A549 (cell line): ENCODE data around the gene TRIM28. TPM values are rescaled to one million over a fixed set of nuclear protein-coding genes. Genes with fewer than 3 reads are reported as not detected.

Experiments used
- ATAC-seq, 2 experiments: fragments of 200-7000 bp in 1 of 2; fragments of >200 bp in 1 of 2; cut with Nextera tagmentation in 1 of 2; cut with Tn5 transposase in 1 of 2; 3 replicates each; pipeline versions ENCODE4 v1.8.0 to v1.9.1; 2018 to 2020; ENCODE audit warnings: mild to moderate bottlenecking in 1 of 2, moderate library complexity in 1 of 2
- CTCF ChIA-PET: fragments of 300-600 bp; sonication (Branson Sonifier 250); formaldehyde crosslinking; extraction: SDS; loops from one replicate; lab custom pipeline; 2021; ENCODE audit warnings: antibody characterized with exemption, inconsistent platforms; lab: Yijun Ruan, JAX
- POLR2A ChIA-PET: fragments of 350-600 bp; formaldehyde crosslinking; extraction: SDS; loops from one replicate; lab custom pipeline; 2021; ENCODE audit warnings: antibody characterized with exemption, inconsistent platforms; lab: Yijun Ruan, JAX
- DNase-seq, 2 experiments: peaks; one replicate each; pipeline versions ENCODE4 v3.0.0 to v3.0.0-alpha.2; 2011 to 2016; ENCODE audit warnings: low read depth in 1 of 2, low spot score in 1 of 2
- FAIRE-seq: peaks from 2 replicates; lab custom pipeline; 2011; peaks lifted over from hg19 to GRCh38; lab: Jason Lieb, UNC
- H3K27ac ChIP-seq, 2 experiments: fragments of >200 bp; sonication (Bioruptor Twin); formaldehyde crosslinking; 3 replicates each; pipeline ENCODE4 v1.5.1; 2016 to 2017
- H3K4me1 ChIP-seq: fragments of >200 bp; sonication (Bioruptor Twin); formaldehyde crosslinking; 3 replicates; pipeline ENCODE4 v1.6.1; 2016
- H3K4me2 ChIP-seq: fragments of >200 bp; sonication (Bioruptor Twin); formaldehyde crosslinking; 3 replicates; pipeline ENCODE4 v1.6.1; 2016
- H3K4me3 ChIP-seq: fragments of >200 bp; sonication (Bioruptor Twin); formaldehyde crosslinking; 3 replicates; pipeline ENCODE4 v1.5.1; 2016
- H3K9me3 ChIP-seq: fragments of >200 bp; sonication (Bioruptor Twin); formaldehyde crosslinking; 3 replicates; pipeline ENCODE4 v1.6.1; 2016
- CBX2 ChIP-seq: fragments of 200-600 bp; sonication (generic); IDR thresholded peaks from 2 replicates; pipeline ENCODE4 v1.6.1; 2016; ENCODE audit warnings: low read depth, mild to moderate bottlenecking, borderline replicate concordance
- CEBPB ChIP-seq, 2 experiments: fragments of >200 bp in 1 of 2; sonication (Bioruptor Twin) in 1 of 2; formaldehyde crosslinking in 1 of 2; IDR thresholded peaks; 2 replicates each; pipeline ENCODE4 v1.6.1; 2012 to 2016
- CHD2 ChIP-seq: fragments of 150-350 bp; IDR thresholded peaks from 2 replicates; pipeline ENCODE4 v1.6.1; 2014; ENCODE audit warnings: low read length; ENCODE audit not compliant: partially characterized antibody
- EP300 ChIP-seq, 2 experiments: fragments of >200 bp; sonication (Bioruptor Twin); formaldehyde crosslinking; IDR thresholded peaks; 2 replicates in 1 of 2; 3 replicates in 1 of 2; pipeline ENCODE4 v1.6.1; 2016 to 2017
- FOSB ChIP-seq: fragments of 250-450 bp; sonication (Bioruptor Pico); IDR thresholded peaks from 2 replicates; pipeline ENCODE4 v1.5.0; 2020; ENCODE audit warnings: mild to moderate bottlenecking, moderate library complexity
- FOXS1 ChIP-seq: fragments of 250-450 bp; sonication (Bioruptor Pico); IDR thresholded peaks from 2 replicates; pipeline ENCODE4 v1.5.0; 2020; ENCODE audit warnings: mild to moderate bottlenecking, moderate library complexity
- GATA3 ChIP-seq: IDR thresholded peaks from 2 replicates; pipeline ENCODE4 v1.6.1; 2012; ENCODE audit warnings: borderline replicate concordance
- HDAC2 ChIP-seq: fragments of 200-600 bp; sonication (generic); IDR thresholded peaks from 2 replicates; pipeline ENCODE4 v1.6.1; 2016
- HOXA7 ChIP-seq: fragments of 250-450 bp; sonication (Bioruptor Pico); IDR thresholded peaks from 2 replicates; pipeline ENCODE4 v1.5.0; 2020; ENCODE audit warnings: mild to moderate bottlenecking, moderate library complexity
- HOXB13 ChIP-seq: fragments of 250-450 bp; sonication (Bioruptor Pico); IDR thresholded peaks from 2 replicates; pipeline ENCODE4 v1.5.0; 2020; ENCODE audit warnings: low read depth, mild to moderate bottlenecking, moderate library complexity
- JUN ChIP-seq, 2 experiments: fragments of >200 bp; sonication (Bioruptor Twin); formaldehyde crosslinking; IDR thresholded peaks; 2 replicates in 1 of 2; 3 replicates in 1 of 2; pipeline ENCODE4 v1.6.1; 2016 to 2017
- JUNB ChIP-seq: fragments of >200 bp; sonication (Bioruptor Twin); formaldehyde crosslinking; IDR thresholded peaks from 2 replicates; pipeline ENCODE4 v1.6.1; 2016
- KDM5A ChIP-seq: fragments of 200-600 bp; sonication (generic); IDR thresholded peaks from 2 replicates; pipeline ENCODE4 v1.6.1; 2016; ENCODE audit warnings: antibody characterized with exemption, mild to moderate bottlenecking
- NFE2L2 ChIP-seq: fragments of 150-350 bp; conservative IDR thresholded peaks from 2 replicates; pipeline ENCODE4 v1.6.1; 2014; ENCODE audit warnings: low read length
- NPAS2 ChIP-seq: fragments of 250-450 bp; sonication (Bioruptor Pico); IDR thresholded peaks from 2 replicates; pipeline ENCODE4 v1.8.0; 2022; ENCODE audit warnings: mild to moderate bottlenecking, moderate library complexity, borderline replicate concordance
- NR3C1 ChIP-seq: fragments of >200 bp; sonication (Bioruptor Twin); formaldehyde crosslinking; IDR thresholded peaks from 3 replicates; pipeline ENCODE4 v1.6.1; 2017
- POLR2AphosphoS2 ChIP-seq: conservative IDR thresholded peaks from 2 replicates; pipeline ENCODE4 v1.6.1; 2012; ENCODE audit warnings: low read length, improper control_type of control experiment, inconsistent platforms
- RARB ChIP-seq: fragments of 250-450 bp; sonication (Bioruptor Pico); IDR thresholded peaks from 2 replicates; pipeline ENCODE4 v1.8.0; 2021; ENCODE audit warnings: mild to moderate bottlenecking, moderate library complexity
- RFX5 ChIP-seq: fragments of 450-650 bp; IDR thresholded peaks from 2 replicates; pipeline ENCODE4 v1.7.1; 2014; ENCODE audit warnings: antibody characterized with exemption, mild to moderate bottlenecking, moderate library complexity
- SREBF2 ChIP-seq: fragments of 450-650 bp; IDR thresholded peaks from 2 replicates; pipeline ENCODE4 v1.6.1; 2014; ENCODE audit warnings: mild to moderate bottlenecking, moderate library complexity
- ZFP36 ChIP-seq: fragments of 450-650 bp; IDR thresholded peaks from 2 replicates; pipeline ENCODE4 v1.6.1; 2014; ENCODE audit warnings: borderline replicate concordance; ENCODE audit not compliant: partially characterized antibody
- ZNF302 ChIP-seq: fragments of 250-450 bp; sonication (Bioruptor Pico); IDR thresholded peaks from 2 replicates; pipeline ENCODE4 v1.9.0; 2021; ENCODE audit warnings: inconsistent platforms, mild to moderate bottlenecking, moderate library complexity
- ZSCAN20 ChIP-seq: fragments of 250-450 bp; sonication (Bioruptor Pico); IDR thresholded peaks from 2 replicates; pipeline ENCODE4 v1.8.0; 2022; ENCODE audit warnings: mild to moderate bottlenecking, moderate library complexity
- WGBS: methylation state at CpG from one replicate; pipeline ENCODE4 v1.1.6; 2017; ENCODE audit errors: missing lambda C conversion rate; 5-methylcytosine and 5-hydroxymethylcytosine counted together
- polyA plus RNA-seq, 4 experiments: library from polyadenylated mRNA; depleted of rRNA in 3 of 4; stranded (reverse); fragments of >200 nt; fragmentation: RNase III in 1 of 4; extraction: RNeasy Plus Mini Kit Qiagen cat#74134 plus additional on column Dnase treatment in 1 of 4; gene quantifications; 2 replicates in 3 of 4; 3 replicates in 1 of 4; pipeline ENCODE4 v1.2.3, GENCODE V29; 2011 to 2017
- TF ChIP-seq, protein P1 (sequence below): fragments of 200-600 bp; sonication (generic); IDR thresholded peaks from 2 replicates; pipeline ENCODE4 v1.6.1; 2016; ENCODE audit warnings: antibody characterized with exemption, mild to moderate bottlenecking, moderate library complexity
- TF ChIP-seq, protein P2 (sequence below): fragments of 150-350 bp; IDR thresholded peaks from 2 replicates; pipeline ENCODE4 v1.6.1; 2014; ENCODE audit warnings: low read depth, mild to moderate bottlenecking, low read length
- TF ChIP-seq, protein P3 (sequence below): IDR thresholded peaks from 2 replicates; pipeline ENCODE4 v1.6.1; 2012
- TF ChIP-seq, protein P4 (sequence below): IDR thresholded peaks from 2 replicates; pipeline ENCODE4 v1.6.1; 2012; ENCODE audit warnings: low read depth, borderline replicate concordance

TRIM28 gene
- polyA plus RNA-seq, 2 of the 4 experiments (the other 2 are of a cell fraction) = 576 to 656 TPM

DNA sequence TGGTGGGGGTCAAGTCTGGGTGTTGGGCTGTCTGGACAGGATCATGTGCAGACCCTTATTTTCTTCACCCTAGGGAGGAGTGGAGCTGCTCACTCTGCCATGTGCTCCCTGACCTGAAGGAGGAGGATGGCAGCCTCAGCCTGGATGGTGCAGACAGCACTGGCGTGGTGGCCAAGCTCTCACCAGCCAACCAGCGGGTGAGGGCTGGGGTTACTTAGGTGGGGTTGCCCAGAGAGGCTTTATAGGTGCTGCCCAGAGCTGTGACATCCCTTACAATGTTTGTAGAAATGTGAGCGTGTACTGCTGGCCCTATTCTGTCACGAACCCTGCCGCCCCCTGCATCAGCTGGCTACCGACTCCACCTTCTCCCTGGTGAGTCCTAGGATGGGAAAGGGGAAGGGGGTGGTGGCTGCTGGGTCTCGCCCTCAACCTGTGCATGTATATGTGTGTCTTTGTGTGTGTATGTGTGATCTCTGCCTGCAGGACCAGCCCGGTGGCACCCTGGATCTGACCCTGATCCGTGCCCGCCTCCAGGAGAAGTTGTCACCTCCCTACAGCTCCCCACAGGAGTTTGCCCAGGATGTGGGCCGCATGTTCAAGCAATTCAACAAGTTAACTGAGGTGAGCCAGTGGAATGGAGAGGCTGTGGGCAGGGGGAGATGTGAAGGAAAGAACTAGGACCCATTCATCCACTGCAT, 5.9 kb downstream of the TRIM28 start:
- no peak overlapping the region for H3K4me2 ChIP-seq
- H3K9me3 ChIP-seq = no peaks in the 10 kb centered on the region
- TF ChIP-seq FOXS1 (CRISPR knock-in tag) = no peak
- TF ChIP-seq HDAC2 = no peak
- no peak for TF ChIP-seq GATA3
- no peak for TF ChIP-seq NPAS2 (CRISPR knock-in tag)
- TF ChIP-seq, protein P1, sequence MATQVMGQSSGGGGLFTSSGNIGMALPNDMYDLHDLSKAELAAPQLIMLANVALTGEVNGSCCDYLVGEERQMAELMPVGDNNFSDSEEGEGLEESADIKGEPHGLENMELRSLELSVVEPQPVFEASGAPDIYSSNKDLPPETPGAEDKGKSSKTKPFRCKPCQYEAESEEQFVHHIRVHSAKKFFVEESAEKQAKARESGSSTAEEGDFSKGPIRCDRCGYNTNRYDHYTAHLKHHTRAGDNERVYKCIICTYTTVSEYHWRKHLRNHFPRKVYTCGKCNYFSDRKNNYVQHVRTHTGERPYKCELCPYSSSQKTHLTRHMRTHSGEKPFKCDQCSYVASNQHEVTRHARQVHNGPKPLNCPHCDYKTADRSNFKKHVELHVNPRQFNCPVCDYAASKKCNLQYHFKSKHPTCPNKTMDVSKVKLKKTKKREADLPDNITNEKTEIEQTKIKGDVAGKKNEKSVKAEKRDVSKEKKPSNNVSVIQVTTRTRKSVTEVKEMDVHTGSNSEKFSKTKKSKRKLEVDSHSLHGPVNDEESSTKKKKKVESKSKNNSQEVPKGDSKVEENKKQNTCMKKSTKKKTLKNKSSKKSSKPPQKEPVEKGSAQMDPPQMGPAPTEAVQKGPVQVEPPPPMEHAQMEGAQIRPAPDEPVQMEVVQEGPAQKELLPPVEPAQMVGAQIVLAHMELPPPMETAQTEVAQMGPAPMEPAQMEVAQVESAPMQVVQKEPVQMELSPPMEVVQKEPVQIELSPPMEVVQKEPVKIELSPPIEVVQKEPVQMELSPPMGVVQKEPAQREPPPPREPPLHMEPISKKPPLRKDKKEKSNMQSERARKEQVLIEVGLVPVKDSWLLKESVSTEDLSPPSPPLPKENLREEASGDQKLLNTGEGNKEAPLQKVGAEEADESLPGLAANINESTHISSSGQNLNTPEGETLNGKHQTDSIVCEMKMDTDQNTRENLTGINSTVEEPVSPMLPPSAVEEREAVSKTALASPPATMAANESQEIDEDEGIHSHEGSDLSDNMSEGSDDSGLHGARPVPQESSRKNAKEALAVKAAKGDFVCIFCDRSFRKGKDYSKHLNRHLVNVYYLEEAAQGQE = no peak
- no peak for TF ChIP-seq CBX2
- no peak for TF ChIP-seq JUNB
- TF ChIP-seq ZSCAN20 = no peak
- TF ChIP-seq ZFP36 = no peak
- no peak for TF ChIP-seq NR3C1
- TF ChIP-seq, protein P2, sequence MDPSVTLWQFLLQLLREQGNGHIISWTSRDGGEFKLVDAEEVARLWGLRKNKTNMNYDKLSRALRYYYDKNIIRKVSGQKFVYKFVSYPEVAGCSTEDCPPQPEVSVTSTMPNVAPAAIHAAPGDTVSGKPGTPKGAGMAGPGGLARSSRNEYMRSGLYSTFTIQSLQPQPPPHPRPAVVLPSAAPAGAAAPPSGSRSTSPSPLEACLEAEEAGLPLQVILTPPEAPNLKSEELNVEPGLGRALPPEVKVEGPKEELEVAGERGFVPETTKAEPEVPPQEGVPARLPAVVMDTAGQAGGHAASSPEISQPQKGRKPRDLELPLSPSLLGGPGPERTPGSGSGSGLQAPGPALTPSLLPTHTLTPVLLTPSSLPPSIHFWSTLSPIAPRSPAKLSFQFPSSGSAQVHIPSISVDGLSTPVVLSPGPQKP = no peak
- no peak for TF ChIP-seq SREBF2
- TF ChIP-seq KDM5A = no peak
- TF ChIP-seq, protein P3, sequence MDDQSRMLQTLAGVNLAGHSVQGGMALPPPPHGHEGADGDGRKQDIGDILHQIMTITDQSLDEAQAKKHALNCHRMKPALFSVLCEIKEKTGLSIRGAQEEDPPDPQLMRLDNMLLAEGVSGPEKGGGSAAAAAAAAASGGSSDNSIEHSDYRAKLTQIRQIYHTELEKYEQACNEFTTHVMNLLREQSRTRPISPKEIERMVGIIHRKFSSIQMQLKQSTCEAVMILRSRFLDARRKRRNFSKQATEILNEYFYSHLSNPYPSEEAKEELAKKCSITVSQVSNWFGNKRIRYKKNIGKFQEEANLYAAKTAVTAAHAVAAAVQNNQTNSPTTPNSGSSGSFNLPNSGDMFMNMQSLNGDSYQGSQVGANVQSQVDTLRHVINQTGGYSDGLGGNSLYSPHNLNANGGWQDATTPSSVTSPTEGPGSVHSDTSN = no peak
- TF ChIP-seq, protein P4, sequence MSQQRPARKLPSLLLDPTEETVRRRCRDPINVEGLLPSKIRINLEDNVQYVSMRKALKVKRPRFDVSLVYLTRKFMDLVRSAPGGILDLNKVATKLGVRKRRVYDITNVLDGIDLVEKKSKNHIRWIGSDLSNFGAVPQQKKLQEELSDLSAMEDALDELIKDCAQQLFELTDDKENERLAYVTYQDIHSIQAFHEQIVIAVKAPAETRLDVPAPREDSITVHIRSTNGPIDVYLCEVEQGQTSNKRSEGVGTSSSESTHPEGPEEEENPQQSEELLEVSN = no peak
- WGBS = 95% methylated on average over 10 of the region's 11 CpGs
- H3K4me1 ChIP-seq = peaks cover 27% of the 10 kb centered on the region; the same call in 2 of the 3 replicates
- H3K27ac ChIP-seq = no peak overlapping the region
- DNase-seq = no peak
- FAIRE-seq = no peak
- ChIA-PET POLR2A (interaction anchor here (0.6 to 6.8 kb wide), 3 partner anchors 10 to 36 kb away, joined by 3 to 85 read pairs (median 3); partner anchors contain the start of gene ZBTB45), CTCF (interaction anchor here (13.8 kb wide), 1 partner anchor 30 kb away, joined by 222 read pairs; the partner anchor contains the start of gene ZBTB45)
- ATAC-seq = no peak
- no peak overlapping the region for H3K4me3 ChIP-seq

DNA sequence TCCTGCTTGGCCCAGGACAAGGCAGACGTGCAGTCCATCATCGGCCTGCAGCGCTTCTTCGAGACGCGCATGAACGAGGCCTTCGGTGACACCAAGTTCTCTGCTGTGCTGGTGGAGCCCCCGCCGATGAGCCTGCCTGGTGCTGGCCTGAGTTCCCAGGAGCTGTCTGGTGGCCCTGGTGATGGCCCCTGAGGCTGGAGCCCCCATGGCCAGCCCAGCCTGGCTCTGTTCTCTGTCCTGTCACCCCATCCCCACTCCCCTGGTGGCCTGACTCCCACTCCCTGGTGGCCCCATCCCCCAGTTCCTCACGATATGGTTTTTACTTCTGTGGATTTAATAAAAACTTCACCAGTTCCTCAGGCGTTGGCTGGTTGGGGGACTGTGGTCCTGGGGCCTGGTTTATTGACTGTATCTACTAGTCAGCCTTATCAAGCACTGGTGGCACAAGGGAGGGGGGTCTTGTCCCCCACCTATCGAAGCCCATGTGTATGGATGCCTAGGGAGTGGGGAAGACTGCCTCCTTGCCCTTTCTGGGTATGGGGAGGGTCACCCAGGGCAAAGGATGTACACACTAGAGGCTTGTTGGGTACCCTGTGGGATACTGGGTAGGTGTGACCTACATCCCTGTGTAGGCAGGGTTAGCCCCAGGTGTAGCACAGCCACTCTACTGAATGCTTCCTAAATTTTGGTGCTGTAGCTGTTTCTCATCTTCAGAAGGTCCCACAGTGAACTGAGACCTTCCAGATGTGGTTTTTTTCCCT, 6.7 kb downstream of the TRIM28 start:
- peaks cover 32% of the 10 kb centered on the region for H3K4me1 ChIP-seq
- no peak overlapping the region for H3K27ac ChIP-seq
- FAIRE-seq (no peak), ATAC-seq (no peak), DNase-seq (no peak)
- TF ChIP-seq NFE2L2 (no peak), NR3C1 (no peak), HOXA7 (CRISPR knock-in tag) (peak; percentile 47; the same call in 1 of the 2 replicates), CEBPB (IDR thresholded peaks at IDR 0.05) (no peak), ZNF302 (no peak), JUNB (no peak), RARB (no peak), JUN (IDR thresholded peaks at IDR 0.05) (peak; percentile 24 to 38; a peak in 2 of 5 replicates), CBX2 (no peak), EP300 (IDR thresholded peaks at IDR 0.05) (no peak), FOXS1 (CRISPR knock-in tag) (no peak), FOSB (CRISPR knock-in tag) (no peak), RFX5 (no peak), HOXB13 (no peak), POLR2AphosphoS2 (0 out of 2 replicates have a peak, but pooled peaks have one; percentile 58), CHD2 (no peak)
- TF ChIP-seq, protein P2 = no peak
- WGBS = 93% methylated on average over 13 of the region's 13 CpGs
- POLR2A ChIA-PET = interaction anchor here (1.2 to 6.8 kb wide), 3 partner anchors 11 to 37 kb away, joined by 3 to 85 read pairs (median 3); partner anchors contain the start of gene ZBTB45
- H3K4me2 ChIP-seq = no peak overlapping the region
- H3K4me3 ChIP-seq = no peak overlapping the region
- H3K9me3 ChIP-seq = no peaks in the 10 kb centered on the region
- CTCF ChIA-PET = interaction anchor here (0.6 to 13.8 kb wide), 2 partner anchors 16 to 31 kb away, joined by 3 to 222 read pairs; partner anchors contain the start of gene ZBTB45
